HL-60 (cell line): ENCODE results near the gene SMIM21.

ENCODE experiments used
- CTCF ChIP-seq: IDR thresholded peaks from one replicate; pipeline ENCODE4 v1.5.1; 2011; ENCODE audit warnings: low read length, control low read depth, inconsistent platforms; ENCODE audit not compliant: insufficient read depth
- GABPA ChIP-seq: IDR thresholded peaks from 2 replicates; pipeline ENCODE4 v1.6.1; 2012; ENCODE audit warnings: low read depth
- POLR2AphosphoS5 ChIP-seq: IDR thresholded peaks from 2 replicates; pipeline ENCODE4 v1.6.1; 2012; ENCODE audit warnings: low read depth
- REST ChIP-seq: IDR thresholded peaks from 2 replicates; pipeline ENCODE4 v1.6.1; 2012; ENCODE audit warnings: low read depth; ENCODE audit not compliant: insufficient replicate concordance

GRCh38 chr18:75455249-75456198 lies 28.0 kb upstream of the SMIM21 start:
- TF ChIP-seq CTCF = no peak
- TF ChIP-seq POLR2AphosphoS5 = no peak
- no peak for TF ChIP-seq REST
- no peak for TF ChIP-seq GABPA
